ENCODE measurements around the gene CYBA.

DNA sequence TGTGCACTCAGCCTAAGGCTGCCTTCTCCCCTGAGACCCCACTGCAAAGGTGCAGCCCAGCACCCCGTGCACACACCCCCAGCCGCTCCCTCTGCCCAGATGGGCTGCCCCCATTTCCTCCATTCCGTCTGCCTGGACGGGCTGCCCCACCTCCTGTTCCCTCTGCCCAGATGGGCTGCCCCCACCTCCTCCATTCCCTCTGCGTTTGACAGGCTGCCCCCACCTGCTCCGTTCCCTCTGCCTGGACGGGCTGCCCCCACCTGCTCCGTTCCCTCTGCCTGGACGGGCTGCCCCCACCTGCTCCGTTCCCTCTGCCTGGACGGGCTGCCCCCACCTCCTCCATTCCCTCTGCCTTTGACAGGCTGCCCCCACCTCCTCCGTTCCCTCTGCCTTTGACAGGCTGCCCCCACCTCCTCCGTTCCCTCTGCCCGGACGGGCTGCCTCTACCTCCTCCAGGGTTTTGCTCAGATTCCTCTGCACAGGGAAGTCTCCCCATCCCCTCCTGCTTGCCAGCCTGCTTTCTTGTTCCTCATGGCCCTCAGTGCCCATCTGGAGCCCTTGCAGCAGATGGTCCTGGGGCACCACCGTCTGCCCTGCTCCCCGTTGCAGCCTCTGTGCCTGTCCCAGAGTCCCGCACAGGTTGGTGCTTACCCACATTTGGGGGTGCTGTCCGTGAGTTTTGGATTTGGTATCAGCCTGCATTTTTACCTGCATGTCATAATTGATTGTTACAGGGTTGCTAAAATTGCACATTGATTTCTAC is 35.9 kb downstream of the CYBA start:
- TF ChIP-seq, protein P1, sequence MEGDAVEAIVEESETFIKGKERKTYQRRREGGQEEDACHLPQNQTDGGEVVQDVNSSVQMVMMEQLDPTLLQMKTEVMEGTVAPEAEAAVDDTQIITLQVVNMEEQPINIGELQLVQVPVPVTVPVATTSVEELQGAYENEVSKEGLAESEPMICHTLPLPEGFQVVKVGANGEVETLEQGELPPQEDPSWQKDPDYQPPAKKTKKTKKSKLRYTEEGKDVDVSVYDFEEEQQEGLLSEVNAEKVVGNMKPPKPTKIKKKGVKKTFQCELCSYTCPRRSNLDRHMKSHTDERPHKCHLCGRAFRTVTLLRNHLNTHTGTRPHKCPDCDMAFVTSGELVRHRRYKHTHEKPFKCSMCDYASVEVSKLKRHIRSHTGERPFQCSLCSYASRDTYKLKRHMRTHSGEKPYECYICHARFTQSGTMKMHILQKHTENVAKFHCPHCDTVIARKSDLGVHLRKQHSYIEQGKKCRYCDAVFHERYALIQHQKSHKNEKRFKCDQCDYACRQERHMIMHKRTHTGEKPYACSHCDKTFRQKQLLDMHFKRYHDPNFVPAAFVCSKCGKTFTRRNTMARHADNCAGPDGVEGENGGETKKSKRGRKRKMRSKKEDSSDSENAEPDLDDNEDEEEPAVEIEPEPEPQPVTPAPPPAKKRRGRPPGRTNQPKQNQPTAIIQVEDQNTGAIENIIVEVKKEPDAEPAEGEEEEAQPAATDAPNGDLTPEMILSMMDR (IDR thresholded peaks at IDR 0.05; ENCODE audit: poor library complexity, severe bottlenecking), result no peak
- no peak for TF ChIP-seq EZH2 (IDR thresholded peaks at IDR 0.05; ENCODE audit: borderline replicate concordance, insufficient read depth, low read length, poor library complexity, severe bottlenecking)
- TF ChIP-seq POLR2AphosphoS5 (IDR thresholded peaks at IDR 0.05), result no peak
- TF ChIP-seq, protein P2, sequence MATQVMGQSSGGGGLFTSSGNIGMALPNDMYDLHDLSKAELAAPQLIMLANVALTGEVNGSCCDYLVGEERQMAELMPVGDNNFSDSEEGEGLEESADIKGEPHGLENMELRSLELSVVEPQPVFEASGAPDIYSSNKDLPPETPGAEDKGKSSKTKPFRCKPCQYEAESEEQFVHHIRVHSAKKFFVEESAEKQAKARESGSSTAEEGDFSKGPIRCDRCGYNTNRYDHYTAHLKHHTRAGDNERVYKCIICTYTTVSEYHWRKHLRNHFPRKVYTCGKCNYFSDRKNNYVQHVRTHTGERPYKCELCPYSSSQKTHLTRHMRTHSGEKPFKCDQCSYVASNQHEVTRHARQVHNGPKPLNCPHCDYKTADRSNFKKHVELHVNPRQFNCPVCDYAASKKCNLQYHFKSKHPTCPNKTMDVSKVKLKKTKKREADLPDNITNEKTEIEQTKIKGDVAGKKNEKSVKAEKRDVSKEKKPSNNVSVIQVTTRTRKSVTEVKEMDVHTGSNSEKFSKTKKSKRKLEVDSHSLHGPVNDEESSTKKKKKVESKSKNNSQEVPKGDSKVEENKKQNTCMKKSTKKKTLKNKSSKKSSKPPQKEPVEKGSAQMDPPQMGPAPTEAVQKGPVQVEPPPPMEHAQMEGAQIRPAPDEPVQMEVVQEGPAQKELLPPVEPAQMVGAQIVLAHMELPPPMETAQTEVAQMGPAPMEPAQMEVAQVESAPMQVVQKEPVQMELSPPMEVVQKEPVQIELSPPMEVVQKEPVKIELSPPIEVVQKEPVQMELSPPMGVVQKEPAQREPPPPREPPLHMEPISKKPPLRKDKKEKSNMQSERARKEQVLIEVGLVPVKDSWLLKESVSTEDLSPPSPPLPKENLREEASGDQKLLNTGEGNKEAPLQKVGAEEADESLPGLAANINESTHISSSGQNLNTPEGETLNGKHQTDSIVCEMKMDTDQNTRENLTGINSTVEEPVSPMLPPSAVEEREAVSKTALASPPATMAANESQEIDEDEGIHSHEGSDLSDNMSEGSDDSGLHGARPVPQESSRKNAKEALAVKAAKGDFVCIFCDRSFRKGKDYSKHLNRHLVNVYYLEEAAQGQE (IDR thresholded peaks at IDR 0.05; ENCODE audit: borderline replicate concordance), result no peak
- TF ChIP-seq TAF1 (IDR thresholded peaks at IDR 0.05; ENCODE audit: low read depth), result no peak
- no peak for TF ChIP-seq RAD21 (conservative IDR thresholded peaks at IDR 0.05)
- no peak for TF ChIP-seq EP300 (conservative IDR thresholded peaks at IDR 0.05; ENCODE audit: poor library complexity, severe bottlenecking)
- TF ChIP-seq MXI1 (conservative IDR thresholded peaks at IDR 0.05; ENCODE audit: poor library complexity, severe bottlenecking), result no peak
